AG09309 (cell line): Measurements from ENCODE around the gene SLC9A8.

Experiments
- DNase-seq: peaks from one replicate; pipeline ENCODE4 v3.0.0-alpha.2; 2010; ENCODE audit warnings: low read depth
- H3K4me3 ChIP-seq: 2 replicates; pipeline ENCODE4 v1.5.1; 2011; ENCODE audit warnings: mild to moderate bottlenecking, low read depth, low read length, moderate library complexity; ENCODE audit not compliant: control insufficient read depth
- CTCF ChIP-seq: IDR thresholded peaks from 2 replicates; pipeline ENCODE4 v1.5.1; 2011; ENCODE audit warnings: mild to moderate bottlenecking, low read depth, low read length, inconsistent platforms; ENCODE audit not compliant: insufficient read depth, control insufficient read depth; ENCODE audit errors: missing control alignments

The SLC9A8 gene

GRCh38 chr20:49883246-49883802 is 70.7 kb downstream of the SLC9A8 start:
- no peak for TF ChIP-seq CTCF
- no peak overlapping the region for H3K4me3 ChIP-seq
- no peak for DNase-seq

GRCh38 chr20:49885558-49886332 is 73.1 kb downstream of the SLC9A8 start:
- DNase-seq = no peak
- H3K4me3 ChIP-seq = no peak overlapping the region
- no peak for TF ChIP-seq CTCF

- DNase-seq = no peak
- no peak overlapping the region for H3K4me3 ChIP-seq
- no peak for TF ChIP-seq CTCF
Measured at GRCh38 chr20:49886571-49887213, 74.1 kb downstream of the SLC9A8 start.

GRCh38 chr20:49887251-49888211 is 74.9 kb downstream of the SLC9A8 start:
- no peak for TF ChIP-seq CTCF
- H3K4me3 ChIP-seq = no peak overlapping the region
- no peak for DNase-seq

- TF ChIP-seq CTCF = peak; percentile 84
- no peak for DNase-seq
- no peak overlapping the region for H3K4me3 ChIP-seq
Measured at GRCh38 chr20:49888212-49889000, 75.8 kb downstream of the SLC9A8 start.
